Stimulated activated CD8-positive, alpha-beta memory T cell treated with anti-CD3 and anti-CD28 coated beads, Interleukin-4, amount 100 ng/mL, for 1 hour (primary cell): ENCODE measurements around the gene THYN1.

ENCODE experiments used
- DNase-seq, 2 donors: peaks; one replicate each; pipeline ENCODE4 v3.0.0-alpha.2; 2020; ENCODE audit warnings: low read depth in 2 of 2, low spot score in 1 of 2

THYN1 gene

DNA sequence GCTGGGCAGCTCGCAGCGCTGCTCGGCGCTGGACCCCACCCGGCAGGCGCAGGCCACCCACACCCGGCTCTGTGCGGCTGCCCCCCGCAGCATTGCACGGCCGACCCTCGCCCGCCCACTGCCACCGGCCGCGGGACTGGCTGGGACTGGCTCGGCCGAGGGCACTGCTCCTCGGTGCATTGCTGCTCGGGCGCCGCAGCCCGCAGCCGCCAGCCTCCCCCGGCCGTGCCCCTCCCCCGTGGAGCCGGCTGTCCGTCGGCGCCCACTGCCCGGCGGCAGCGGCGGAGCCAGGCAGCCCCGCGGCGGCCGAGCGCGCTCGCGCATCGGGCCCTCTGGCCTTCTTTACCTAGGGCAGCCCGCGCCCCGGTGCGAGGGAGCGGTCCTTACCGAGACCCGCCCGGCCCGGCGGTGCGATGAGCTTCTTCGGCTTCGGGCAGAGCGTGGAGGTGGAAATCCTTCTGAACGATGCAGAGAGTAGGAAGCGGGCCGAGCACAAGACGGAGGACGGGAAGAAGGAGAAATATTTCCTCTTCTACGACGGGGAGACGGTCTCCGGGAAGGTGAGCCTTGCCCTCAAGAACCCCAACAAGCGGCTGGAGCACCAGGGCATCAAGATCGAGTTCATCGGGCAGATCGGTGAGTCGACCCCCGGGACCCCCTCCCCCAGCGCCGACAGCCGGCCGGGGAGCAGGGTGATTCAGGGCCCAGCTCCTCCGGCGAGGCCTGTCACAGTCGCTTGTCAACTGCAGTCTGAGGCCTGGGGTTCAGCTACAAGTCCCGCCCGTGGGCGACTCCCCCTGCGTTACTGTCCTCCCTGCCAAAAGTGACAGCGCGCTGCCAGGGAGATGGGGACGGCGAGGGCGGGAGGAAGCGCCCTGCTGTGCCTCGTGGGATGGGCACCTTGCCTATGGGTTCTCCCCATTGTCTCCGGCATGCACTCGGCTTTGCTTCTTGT lies 28.2 kb downstream of the THYN1 start:
- DNase-seq = peak in 1 of 2 donors; percentile 28

DNA sequence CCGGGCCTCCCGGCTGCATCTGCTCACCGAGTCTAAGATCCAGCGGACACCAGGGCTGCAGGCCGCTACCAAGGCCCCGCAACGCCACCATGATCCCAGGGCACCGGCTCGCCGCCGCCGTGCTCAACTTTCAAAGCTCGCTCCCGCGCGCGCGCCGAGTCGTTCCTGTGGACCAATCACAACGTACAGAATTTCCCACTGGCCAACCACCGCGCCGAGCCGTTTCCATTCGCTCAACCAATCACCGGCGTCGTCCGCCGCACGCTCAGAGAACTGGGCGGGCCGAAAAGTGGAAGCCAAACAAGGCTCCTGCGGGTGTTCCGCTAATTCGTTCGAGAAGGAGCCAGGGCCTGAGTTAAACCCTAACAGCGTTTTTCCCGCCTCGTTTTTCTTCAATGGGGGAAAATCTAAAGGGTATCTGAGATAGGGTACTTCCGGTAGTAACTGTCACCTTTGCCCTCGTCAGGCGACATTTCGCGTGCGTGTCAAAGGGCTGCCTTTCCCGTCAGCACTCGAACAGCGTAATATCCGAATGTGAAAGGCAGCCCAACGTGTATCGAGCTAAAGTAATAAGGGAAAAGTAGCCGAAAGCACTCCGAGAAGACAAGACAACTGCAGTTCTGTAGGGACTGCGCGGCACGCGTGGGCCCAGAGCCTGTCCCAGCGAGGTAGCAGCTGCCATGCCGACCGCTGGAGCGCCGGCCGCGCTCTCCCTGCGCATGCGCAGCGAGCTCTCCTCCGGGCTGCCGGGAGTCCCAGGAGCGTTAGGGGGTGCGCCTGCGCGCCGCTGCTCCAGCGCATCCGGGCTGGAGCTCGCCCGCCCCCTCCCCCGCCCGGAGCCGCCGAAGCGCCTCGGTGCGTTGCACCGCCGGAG lies 29.1 kb downstream of the THYN1 start, which contains the start of the genes NCAPD3 and VPS26B:
Gene NCAPD3 (minus strand): TSS at position 132 of the 874 bp plus-strand sequence. CDS start 41 bp downstream, at position 91.
Gene VPS26B (plus strand): TSS at position 836 of the 874 bp plus-strand sequence. CDS start 452 bp downstream, outside the sequence.
- DNase-seq = peak; percentile 91

DNA sequence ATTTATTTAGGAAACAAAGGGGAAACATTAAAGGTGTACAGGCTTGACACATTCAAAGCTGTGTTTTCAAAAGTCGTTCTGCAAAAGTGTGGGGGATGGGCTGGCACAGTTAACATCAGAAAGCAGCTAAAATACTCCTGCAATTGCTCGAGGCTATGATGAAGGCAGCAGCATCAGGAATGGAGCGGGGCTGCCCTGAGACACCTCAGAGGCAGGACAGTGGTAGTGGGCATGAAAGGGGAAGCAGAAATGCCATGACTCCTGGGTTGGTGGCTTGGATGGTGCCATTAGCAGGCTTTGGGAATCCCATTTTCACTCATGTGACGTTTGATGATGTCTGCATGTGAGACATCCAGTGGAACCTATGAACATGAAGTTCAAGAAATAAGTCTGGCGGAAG lies 30.0 kb downstream of the THYN1 start:
- no peak for DNase-seq

DNA sequence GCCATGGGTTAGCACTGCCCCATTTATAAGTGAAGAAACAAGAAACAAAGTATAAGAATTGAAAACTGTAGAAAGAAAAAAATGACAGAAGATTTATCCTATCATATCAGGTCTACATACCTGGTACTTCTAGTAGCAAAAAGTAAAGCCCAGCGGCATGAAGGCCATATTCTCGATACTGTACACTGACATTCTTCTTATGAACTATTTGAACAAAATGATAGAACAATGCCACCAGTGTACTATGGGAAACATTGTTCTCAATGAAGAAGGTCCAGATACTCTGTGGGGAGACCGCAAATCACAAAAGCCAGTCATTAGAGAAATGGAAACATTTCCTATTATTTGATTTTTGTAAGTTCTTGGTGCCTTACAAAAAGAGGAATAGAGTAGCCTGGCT lies 36.3 kb downstream of the THYN1 start:
- no peak for DNase-seq

DNA sequence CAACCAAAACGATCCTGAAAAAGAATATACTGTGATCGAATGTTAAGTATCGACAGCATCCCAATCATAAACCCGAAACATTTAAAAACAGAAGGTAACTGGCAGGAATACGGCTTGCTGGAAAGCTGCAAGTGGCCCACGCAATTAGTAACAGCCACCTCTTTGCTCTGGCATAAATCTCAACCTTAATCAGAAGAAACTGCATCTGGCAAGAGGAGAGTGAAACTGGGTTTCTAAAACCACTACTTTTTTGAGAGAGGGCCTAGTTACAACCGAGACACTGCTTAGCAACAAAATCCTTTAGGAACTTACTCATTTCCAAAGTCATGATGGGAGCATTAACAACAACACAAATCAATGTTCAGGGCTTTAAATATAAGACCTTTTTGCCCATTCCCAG lies 37.3 kb downstream of the THYN1 start:
- no peak for DNase-seq

DNA sequence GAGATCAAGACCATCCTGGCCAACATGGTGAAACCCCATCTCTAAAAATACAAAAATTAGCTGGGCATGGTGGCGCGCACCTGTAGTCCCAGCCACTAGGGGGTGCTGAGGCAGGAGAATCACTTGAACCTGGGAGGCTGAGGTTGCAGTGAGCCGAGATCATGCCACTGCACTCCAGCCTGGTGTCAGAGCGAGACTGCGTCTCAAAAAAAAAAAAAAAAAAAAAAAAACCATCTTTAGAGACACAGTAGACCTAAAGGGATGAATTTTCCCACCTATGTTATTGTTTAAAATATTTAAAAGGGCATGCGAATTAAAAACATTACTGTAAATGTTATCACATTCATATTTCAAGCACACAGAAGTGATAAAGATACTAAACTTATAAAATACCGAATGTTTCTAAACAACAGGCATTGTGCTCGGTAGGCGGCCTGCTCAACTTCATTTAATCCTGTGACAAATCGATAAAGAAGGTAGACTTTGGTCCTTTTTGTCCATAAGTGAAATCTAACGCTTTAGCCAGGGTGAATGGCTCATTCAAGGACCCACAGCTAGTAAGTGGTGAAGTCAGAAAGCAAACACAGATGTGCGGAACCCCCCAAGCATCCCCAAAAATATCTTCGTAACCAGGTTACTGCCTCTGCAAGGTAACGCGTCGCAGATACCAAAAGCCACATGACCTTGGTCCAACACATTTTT lies 45.5 kb downstream of the THYN1 start:
- DNase-seq = peak in 1 of 2 donors; percentile 40

DNA sequence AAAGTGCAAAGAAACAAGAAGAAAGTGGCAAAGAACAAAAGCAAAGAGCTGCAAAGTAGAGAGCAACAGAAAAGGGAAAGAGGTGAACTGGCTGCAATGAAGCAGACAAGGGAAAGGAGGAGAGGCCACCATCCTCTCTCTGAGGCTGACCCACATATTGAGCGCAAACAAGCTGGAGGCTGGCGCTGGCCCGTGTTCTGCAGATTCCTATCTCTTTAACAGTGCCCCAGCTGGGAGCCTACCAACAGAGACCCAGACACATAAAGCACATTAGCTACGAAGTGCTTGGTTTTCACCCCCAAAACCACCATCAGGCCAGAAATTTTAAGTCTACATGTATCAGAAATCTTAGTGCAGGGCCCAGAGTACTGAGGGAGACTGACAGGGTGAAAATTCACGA lies 47.0 kb downstream of the THYN1 start:
- DNase-seq = no peak

DNA sequence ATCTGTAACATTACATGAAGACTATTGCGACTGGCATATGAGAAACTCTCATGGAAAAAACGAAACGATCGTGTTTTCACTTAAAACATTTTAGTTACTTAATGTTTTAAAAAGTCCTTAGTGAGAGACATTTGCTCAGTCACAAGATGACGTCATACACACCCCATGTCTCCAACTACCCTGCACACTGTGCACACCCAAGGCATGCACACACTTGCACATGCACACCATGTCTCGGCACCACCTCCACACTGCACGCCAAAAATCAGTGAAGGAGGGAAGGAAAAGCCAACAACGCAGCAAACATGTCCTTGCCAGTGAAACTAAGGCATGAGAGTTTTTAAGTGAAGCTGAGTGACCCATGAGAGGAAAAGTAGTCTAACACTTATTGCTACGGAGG lies 47.4 kb downstream of the THYN1 start:
- DNase-seq = no peak

DNA sequence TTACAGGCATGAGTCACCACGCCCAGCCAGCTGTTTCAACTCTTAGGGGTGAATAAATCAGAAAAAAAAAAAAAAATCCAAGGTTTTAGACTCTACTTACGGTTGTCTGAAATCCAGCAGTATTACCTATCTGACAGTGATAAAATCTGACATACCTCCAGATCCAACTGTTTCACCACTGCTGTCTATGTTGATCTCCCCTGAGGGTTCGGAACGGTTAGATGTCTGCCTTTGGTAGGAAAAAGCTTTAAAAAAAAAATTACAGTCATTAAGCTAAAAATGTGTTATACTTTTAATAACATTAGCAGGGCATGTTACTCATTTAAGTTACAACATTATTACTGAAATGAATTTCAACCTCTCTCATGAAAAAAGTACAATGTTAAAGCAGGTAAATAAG lies 50.5 kb downstream of the THYN1 start:
- DNase-seq = no peak

DNA sequence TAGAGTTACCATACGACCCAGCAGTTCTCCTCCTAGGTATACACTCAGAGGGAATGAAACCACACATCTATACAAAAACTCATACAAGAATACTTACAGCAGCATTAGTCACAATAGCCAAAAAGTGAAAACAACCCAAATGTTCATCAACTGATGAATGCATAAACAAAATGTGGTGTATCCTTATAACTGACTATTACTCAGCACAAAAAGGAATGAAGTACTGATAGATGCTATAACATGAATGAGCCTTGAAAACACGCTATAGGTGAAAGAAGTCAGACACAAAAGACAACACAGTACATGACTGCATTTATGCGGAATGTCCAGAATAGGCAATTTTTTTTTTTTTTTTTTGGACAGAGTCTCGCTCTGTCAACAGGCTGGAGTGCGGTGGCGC lies 52.5 kb downstream of the THYN1 start:
- DNase-seq = no peak

DNA sequence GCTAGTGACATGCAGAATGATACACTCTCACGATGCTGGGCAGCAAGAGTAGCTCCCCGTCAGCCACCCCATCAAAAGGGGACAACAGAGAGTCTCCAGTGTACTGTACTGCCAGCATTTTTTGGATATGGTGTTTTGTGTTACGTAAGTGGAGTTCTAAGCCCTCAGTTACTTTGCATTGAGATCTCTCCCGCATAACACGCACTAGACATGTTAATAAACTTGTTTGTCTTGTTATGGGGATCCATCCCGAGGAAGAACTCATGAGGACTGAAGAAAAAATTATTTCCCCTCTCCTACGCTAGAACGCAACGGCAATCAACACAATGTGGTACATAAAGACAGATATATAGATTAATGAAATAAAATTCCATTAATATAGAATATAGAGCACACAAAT lies 53.6 kb downstream of the THYN1 start:
- DNase-seq = no peak
